Heart left ventricle (tissue), 16 donors: ENCODE results near the gene CHRNA5. TPM values are rescaled to one million over a fixed set of nuclear protein-coding genes. Genes with fewer than 3 reads are reported as not detected.

Source experiments
- ATAC-seq, 4 donors: fragments of 200-7000 bp; cut with Tn5 transposase; one replicate each; pipeline ENCODE4 v1.9.1; 2020 to 2022; ENCODE audit warnings: moderate library complexity in 4 of 4, mild to moderate bottlenecking in 3 of 4, moderate number of reproducible peaks in 1 of 4
- DNase-seq, 5 donors: peaks; one replicate each; pipeline ENCODE4 v3.0.0-alpha.2; 2020
- H3K27ac ChIP-seq, 12 donors: fragments of 200-600 bp; sonication (generic) in 4 of 12; one replicate each; pipeline versions ENCODE4 v1.5.0 to v1.8.0; 2016 to 2022; ENCODE audit warnings: mild to moderate bottlenecking in 2 of 12
- H3K27me3 ChIP-seq, 9 donors: fragments of 200-600 bp; sonication (generic) in 2 of 9; one replicate each; pipeline versions ENCODE4 v1.5.1 to v1.8.0; 2016 to 2022; ENCODE audit warnings: mild to moderate bottlenecking in 3 of 9
- H3K36me3 ChIP-seq, 9 donors: fragments of 200-600 bp; sonication (generic) in 2 of 9; one replicate each; pipeline versions ENCODE4 v1.5.0 to v1.8.0; 2018 to 2022; ENCODE audit warnings: mild to moderate bottlenecking in 2 of 9
- H3K4me1 ChIP-seq, 12 donors: fragments of 200-600 bp; sonication (generic) in 4 of 12; one replicate each; pipeline versions ENCODE4 v1.5.0 to v1.8.0; 2016 to 2022; ENCODE audit warnings: mild to moderate bottlenecking in 3 of 12
- H3K4me3 ChIP-seq, 12 donors: fragments of 200-600 bp; sonication (generic) in 4 of 12; one replicate each; pipeline versions ENCODE4 v1.5.0 to v1.8.0; 2017 to 2022; ENCODE audit warnings: mild to moderate bottlenecking in 9 of 12, moderate library complexity in 4 of 12
- H3K9me3 ChIP-seq, 12 donors: fragments of 200-600 bp; sonication (generic) in 4 of 12; one replicate each; pipeline versions ENCODE4 v1.5.0 to v1.8.0; 2016 to 2022; ENCODE audit warnings: mild to moderate bottlenecking in 1 of 12
- CTCF ChIP-seq, 12 donors: fragments of 200-600 bp; sonication (generic) in 4 of 12; IDR thresholded peaks; one replicate each; pipeline versions ENCODE4 v1.5.0 to v1.8.0; 2018 to 2022; ENCODE audit warnings: antibody characterized with exemption in 12 of 12, mild to moderate bottlenecking in 5 of 12
- POLR2A ChIP-seq, 2 donors: fragments of 450-650 bp; IDR thresholded peaks; one replicate each; pipeline ENCODE4 v1.6.1; 2017; ENCODE audit warnings: antibody characterized with exemption in 2 of 2, mild to moderate bottlenecking in 2 of 2, moderate library complexity in 2 of 2
- WGBS, 4 donors: extraction: QIAGEN DNeasy Blood & Tissue Kit in 2 of 4; methylation state at CpG; one replicate each; pipeline versions ENCODE4 v1.1.5 to v1.1.7; 2013 to 2018; 5-methylcytosine and 5-hydroxymethylcytosine counted together
- intact Hi-C, 10 donors: fragments of 100-400 bp; cut with DNase I; formaldehyde crosslinking; loops; one replicate each; pipeline versions ENCODE4 v1.11.1 to v1.14.2; 2022
- polyA plus RNA-seq, 2 donors: library from polyadenylated mRNA; stranded (reverse); fragments of 200-250 nt; gene quantifications; one replicate each; pipeline ENCODE4 v1.2.3, GENCODE V29; 2013
- total RNA-seq, 9 donors: library from RNA; depleted of rRNA in 2 of 9; stranded (reverse); fragments of >200 nt in 2 of 9; fragmentation: NEBNext Ultra II Directional in 3 of 9; extraction: Animal tissue kit (Norgen Biotek cat#: 25700) in 3 of 9; gene quantifications; one replicate each; pipeline versions ENCODE4 v1.1.0 to v1.2.4, GENCODE V29; 2016 to 2023
- donor health status: ischemic (EF 13 %, LVEDD 7.1; RV severe dilation, severe dysfunction).
- donor health status: healthy with polysubstance abuse.
- donor health status: DM: no; HTN: yes; CAD: no.
- donor health status: DM: no; HTN: no; CAD: no.
- donor health status: ischemic (EF 25% LVEDD 6.9; RV normal size, moderate dysfunction).
- donor health status: ischemic (EF 25% LVEDD 5.7; RV mildly dilated, moderate dysfunction).
- donor health status: healthy.
- donor health status: DM: yes; HTN: yes; CAD: no.
- donor health status: ischemic (EF 35%, LVEDD 5.7; RV mildly dilated, moderate dysfunction).
- donor health status: nonischemic (EF 11% LVEDD 7.7; RV severe dilation, severe dysfunction).
- donor health status: DM: yes; HTN: yes; CAD: no.
- donor health status: PGD.
- donor health status: ischemic (EF 29% LVEDD 5.4; RV normal size, mild dysfunction).
- donor health status: nonischemic (EF 23%, LVEDD 6.1; RV moderate dilation, normal function).

Gene CHRNA5
- total and polyA plus RNA-seq, 11 donors, result 0.64 to 4.0 (median 1.5) TPM

- Histone ChIP-seq H3K4me3 (no peak overlapping the region), H3K27me3 (peaks cover 18 to 36% (median 23%) of the 10 kb centered on the region in 9 donors), H3K4me1 (peaks cover 0 to 31% (median 13%) of the 10 kb centered on the region in 12 donors), H3K36me3 (no peaks in the 10 kb centered on the region), H3K27ac (no peak overlapping the region), H3K9me3 (no peaks in the 10 kb centered on the region)
- DNase-seq, result no peak
- TF ChIP-seq POLR2A (IDR thresholded peaks at IDR 0.05) (no peak), CTCF (IDR thresholded peaks at IDR 0.05) (no peak)
- 64 to 84% (median 74%) methylated on average over 6 to 7 of the region's 7 CpGs for whole genome bisulfite sequencing, 4 donors
- intact Hi-C loops, result loop anchor here in 2 of 10 donors (5.0 kb wide), 1 partner anchor 135 kb away; no protein-coding TSS in a partner anchor
- ATAC-seq, result no peak
These were observed 51.8 kb downstream of the CHRNA5 start for GRCh38 chr15:78617076-78617475.

GRCh38 chr15:78617516-78617915, 52.2 kb downstream of the CHRNA5 start:
- Histone ChIP-seq H3K9me3 (no peaks in the 10 kb centered on the region), H3K4me1 (peaks cover 0 to 31% (median 13%) of the 10 kb centered on the region in 12 donors), H3K4me3 (no peak overlapping the region), H3K27me3 (peaks cover 19 to 41% (median 27%) of the 10 kb centered on the region in 9 donors), H3K36me3 (no peaks in the 10 kb centered on the region), H3K27ac (no peak overlapping the region)
- DNase-seq (no peak), ATAC-seq (no peak)
- no peak for TF ChIP-seq POLR2A (IDR thresholded peaks at IDR 0.05)
- no peak for TF ChIP-seq CTCF (IDR thresholded peaks at IDR 0.05)
- intact Hi-C loops, result loop anchor here in 2 of 10 donors (5.0 kb wide), 1 partner anchor 135 kb away; no protein-coding TSS in a partner anchor
- WGBS, 4 donors, result 76 to 81% (median 78%) methylated on average over 4 to 5 of the region's 5 CpGs

GRCh38 chr15:78618064-78618463, 52.7 kb downstream of the CHRNA5 start:
- Histone ChIP-seq H3K27ac (no peak overlapping the region), H3K27me3 (peaks cover 19 to 46% (median 28%) of the 10 kb centered on the region in 9 donors), H3K4me1 (peaks cover 0 to 31% (median 13%) of the 10 kb centered on the region in 12 donors), H3K9me3 (no peaks in the 10 kb centered on the region), H3K4me3 (no peak overlapping the region), H3K36me3 (no peaks in the 10 kb centered on the region)
- intact Hi-C loops, result loop anchor here (1.0 to 5.0 kb wide), 4 partner anchors 91 to 134 kb away; no protein-coding TSS in a partner anchor
- no peak for ATAC-seq
- no peak for TF ChIP-seq POLR2A (IDR thresholded peaks at IDR 0.05)
- no peak for TF ChIP-seq CTCF (IDR thresholded peaks at IDR 0.05)
- no peak for DNase-seq
- WGBS, 4 donors, result 85 to 91% (median 89%) methylated on average over 8 of the region's 8 CpGs

- intact Hi-C loops, result loop anchor here (1.0 to 5.0 kb wide), 4 partner anchors 90 to 134 kb away; no protein-coding TSS in a partner anchor
- 4 to 9% (median 8%) methylated on average over 8 of the region's 8 CpGs for WGBS, 4 donors
- Histone ChIP-seq H3K4me1 (peaks cover 0 to 31% (median 13%) of the 10 kb centered on the region in 12 donors), H3K36me3 (no peaks in the 10 kb centered on the region), H3K27me3 (peaks cover 19 to 48% (median 28%) of the 10 kb centered on the region in 9 donors), H3K4me3 (no peak overlapping the region), H3K27ac (peak overlapping the region in 1 of 12 donors; percentile 23), H3K9me3 (no peaks in the 10 kb centered on the region)
- ATAC-seq (peak; percentile 75 to 83 (median 80)), DNase-seq (peak; percentile 82 to 87 (median 84))
- TF ChIP-seq POLR2A (IDR thresholded peaks at IDR 0.05) (no peak), CTCF (IDR thresholded peaks at IDR 0.05) (peak; percentile 74 to 93 (median 88))
These were observed 53.2 kb downstream of the CHRNA5 start for GRCh38 chr15:78618490-78618934.
